ENCODE measurements around the gene FRMD4A.

The FRMD4A gene

DNA sequence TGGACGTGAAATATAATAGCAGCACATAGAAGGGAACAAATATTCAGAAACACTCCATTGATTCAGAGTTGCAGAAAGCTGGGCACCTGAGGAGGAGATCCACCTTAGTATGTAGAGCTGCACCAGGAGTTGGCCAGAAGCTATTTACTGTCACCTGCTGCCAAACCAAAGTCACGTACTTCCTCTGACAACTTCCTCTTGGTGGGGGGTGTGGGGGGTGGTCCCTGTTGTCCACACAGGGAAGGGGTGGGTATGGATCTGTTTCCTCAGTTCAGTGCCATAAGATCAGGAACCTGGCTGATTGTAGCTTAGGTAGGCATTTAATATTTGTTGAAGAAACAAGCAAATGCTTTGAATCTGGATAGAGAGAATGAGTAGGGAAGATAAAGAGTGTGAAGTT lies 264.6 kb downstream of the FRMD4A start:
- H3K4me3 ChIP-seq (ENCODE audit: low read depth, low read length): no peak overlapping the region
- no peak for DNase-seq
- TF ChIP-seq, protein P1, sequence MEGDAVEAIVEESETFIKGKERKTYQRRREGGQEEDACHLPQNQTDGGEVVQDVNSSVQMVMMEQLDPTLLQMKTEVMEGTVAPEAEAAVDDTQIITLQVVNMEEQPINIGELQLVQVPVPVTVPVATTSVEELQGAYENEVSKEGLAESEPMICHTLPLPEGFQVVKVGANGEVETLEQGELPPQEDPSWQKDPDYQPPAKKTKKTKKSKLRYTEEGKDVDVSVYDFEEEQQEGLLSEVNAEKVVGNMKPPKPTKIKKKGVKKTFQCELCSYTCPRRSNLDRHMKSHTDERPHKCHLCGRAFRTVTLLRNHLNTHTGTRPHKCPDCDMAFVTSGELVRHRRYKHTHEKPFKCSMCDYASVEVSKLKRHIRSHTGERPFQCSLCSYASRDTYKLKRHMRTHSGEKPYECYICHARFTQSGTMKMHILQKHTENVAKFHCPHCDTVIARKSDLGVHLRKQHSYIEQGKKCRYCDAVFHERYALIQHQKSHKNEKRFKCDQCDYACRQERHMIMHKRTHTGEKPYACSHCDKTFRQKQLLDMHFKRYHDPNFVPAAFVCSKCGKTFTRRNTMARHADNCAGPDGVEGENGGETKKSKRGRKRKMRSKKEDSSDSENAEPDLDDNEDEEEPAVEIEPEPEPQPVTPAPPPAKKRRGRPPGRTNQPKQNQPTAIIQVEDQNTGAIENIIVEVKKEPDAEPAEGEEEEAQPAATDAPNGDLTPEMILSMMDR (IDR thresholded peaks at IDR 0.05; ENCODE audit: low read depth, low read length): no peak
- no peaks in the 10 kb centered on the region for H3K9me3 ChIP-seq
- H3K4me1 ChIP-seq: no peaks in the 10 kb centered on the region
- H3K27me3 ChIP-seq: peaks cover 7% of the 10 kb centered on the region; the same call in 1 of the 2 replicates
- no peaks in the 10 kb centered on the region for H3K36me3 ChIP-seq

DNA sequence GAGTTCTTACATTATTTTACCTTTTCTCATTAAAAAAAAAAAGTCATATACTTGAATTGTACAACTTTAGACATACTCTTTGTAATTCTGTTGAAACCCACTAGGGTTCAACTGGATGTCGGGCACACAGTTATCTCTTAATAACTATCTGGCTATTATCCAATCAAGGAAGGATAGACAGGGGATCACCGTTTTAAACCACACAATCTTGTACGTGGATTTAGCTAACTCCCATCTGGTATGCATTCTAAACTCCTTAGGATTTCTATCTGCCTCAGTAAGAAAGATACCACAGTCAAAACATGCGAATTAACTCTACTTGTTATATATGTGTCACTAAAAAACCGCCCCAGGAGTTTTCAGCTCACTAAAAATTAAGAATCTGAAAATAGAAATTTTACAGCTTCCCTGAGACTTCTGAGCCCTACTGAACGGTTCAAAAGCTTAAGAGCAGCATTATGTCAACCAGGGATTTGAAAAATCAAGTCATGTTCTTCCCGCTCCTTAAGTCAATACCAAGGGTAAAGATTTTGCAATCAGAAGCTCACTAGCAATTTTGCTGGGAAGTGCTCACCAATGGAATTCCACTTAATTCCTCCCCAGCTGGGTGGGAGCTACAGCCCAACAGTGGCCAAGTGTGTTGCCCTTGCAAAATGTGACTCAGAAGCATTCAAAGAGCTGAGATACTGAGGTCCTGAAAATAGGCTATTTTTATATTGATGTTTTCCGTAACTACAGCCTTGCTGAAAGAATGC lies 267.0 kb downstream of the FRMD4A start:
- H3K27me3 ChIP-seq: peaks cover 7% of the 10 kb centered on the region; the same call in 1 of the 2 replicates
- TF ChIP-seq, protein P1 (IDR thresholded peaks at IDR 0.05; ENCODE audit: low read depth, low read length): no peak
- H3K4me1 ChIP-seq: no peaks in the 10 kb centered on the region
- no peaks in the 10 kb centered on the region for H3K9me3 ChIP-seq
- no peaks in the 10 kb centered on the region for H3K36me3 ChIP-seq
- DNase-seq: no peak
- no peak overlapping the region for H3K4me3 ChIP-seq (ENCODE audit: low read depth, low read length)

DNA sequence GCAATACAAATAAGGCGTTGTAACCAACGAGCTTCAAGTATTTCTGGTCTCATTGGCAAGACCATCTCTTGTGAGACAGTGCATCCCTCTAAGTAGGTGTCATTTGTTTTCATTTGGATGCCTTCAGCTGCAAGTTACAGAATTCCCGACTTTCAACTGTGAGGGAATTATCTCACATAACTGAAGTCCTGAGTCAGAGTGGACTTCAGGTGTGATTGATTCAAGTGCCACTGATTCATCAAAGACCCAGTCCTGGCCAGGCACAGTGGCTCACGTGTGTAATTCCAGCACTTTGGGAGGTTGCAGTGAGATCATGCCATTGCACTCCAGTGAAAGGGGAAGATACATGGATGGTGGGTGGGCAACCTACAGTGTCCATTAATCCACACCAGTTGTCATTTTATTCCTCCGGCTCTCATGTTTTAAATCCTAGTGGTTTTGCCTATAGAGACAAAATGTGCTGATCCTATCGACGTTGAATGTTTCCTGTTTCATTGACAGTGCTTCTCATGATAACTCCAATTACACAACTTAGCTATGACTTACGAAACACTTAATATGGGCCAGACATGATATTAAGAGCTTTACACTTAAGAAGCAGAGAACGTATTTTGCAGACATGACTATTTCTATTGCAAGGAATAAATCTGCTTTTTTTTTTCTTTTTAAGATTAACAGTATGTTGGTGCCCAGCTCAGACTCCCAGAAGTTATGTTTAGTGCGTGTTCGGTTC lies 268.0 kb downstream of the FRMD4A start:
- DNase-seq: no peak
- Histone ChIP-seq H3K4me3 (ENCODE audit: low read depth, low read length) (no peak overlapping the region), H3K4me1 (no peaks in the 10 kb centered on the region), H3K27me3 (peaks cover 7% of the 10 kb centered on the region; the same call in 1 of the 2 replicates), H3K9me3 (no peaks in the 10 kb centered on the region), H3K36me3 (no peaks in the 10 kb centered on the region)
- TF ChIP-seq, protein P1 (IDR thresholded peaks at IDR 0.05; ENCODE audit: low read depth, low read length): no peak

DNA sequence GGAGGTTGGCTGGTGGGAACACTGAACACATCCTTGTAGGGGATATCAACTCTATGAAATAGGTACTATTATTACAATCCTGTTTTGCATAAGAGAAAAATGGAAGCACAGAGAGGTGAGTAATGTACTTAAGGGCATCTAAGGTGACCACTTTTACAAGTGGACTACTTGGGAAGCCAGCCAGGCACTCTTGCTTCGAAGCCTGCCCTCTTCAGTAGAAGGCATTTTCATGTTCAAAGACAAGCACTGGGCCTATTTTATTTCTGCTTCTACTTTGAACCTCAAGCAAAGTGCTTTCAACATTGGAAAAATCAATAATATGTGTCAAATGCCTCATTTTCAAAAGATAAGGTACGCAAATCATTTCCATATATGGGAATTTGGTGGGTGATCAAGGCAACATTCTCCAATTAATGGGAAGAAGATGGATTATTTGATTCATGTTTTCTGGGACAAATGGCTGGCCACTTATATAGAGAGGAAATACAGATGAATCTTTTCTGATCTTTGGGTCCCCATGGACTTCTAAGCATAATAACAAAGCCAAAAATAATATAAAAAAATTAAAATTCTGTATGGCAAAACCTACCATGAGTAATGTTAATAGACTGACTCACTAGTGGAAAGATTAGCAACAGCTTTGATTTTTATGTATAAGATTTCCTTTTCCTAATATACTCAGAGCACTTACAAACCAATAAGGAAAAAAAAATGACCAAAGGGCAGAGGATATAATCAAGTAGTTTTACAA lies 270.2 kb downstream of the FRMD4A start:
- Histone ChIP-seq H3K4me3 (ENCODE audit: low read depth, low read length) (no peak overlapping the region), H3K9me3 (no peaks in the 10 kb centered on the region), H3K4me1 (no peaks in the 10 kb centered on the region), H3K27me3 (peaks cover 7% of the 10 kb centered on the region; the same call in 1 of the 2 replicates), H3K36me3 (no peaks in the 10 kb centered on the region)
- TF ChIP-seq, protein P1 (IDR thresholded peaks at IDR 0.05; ENCODE audit: low read depth, low read length): no peak
- no peak for DNase-seq

DNA sequence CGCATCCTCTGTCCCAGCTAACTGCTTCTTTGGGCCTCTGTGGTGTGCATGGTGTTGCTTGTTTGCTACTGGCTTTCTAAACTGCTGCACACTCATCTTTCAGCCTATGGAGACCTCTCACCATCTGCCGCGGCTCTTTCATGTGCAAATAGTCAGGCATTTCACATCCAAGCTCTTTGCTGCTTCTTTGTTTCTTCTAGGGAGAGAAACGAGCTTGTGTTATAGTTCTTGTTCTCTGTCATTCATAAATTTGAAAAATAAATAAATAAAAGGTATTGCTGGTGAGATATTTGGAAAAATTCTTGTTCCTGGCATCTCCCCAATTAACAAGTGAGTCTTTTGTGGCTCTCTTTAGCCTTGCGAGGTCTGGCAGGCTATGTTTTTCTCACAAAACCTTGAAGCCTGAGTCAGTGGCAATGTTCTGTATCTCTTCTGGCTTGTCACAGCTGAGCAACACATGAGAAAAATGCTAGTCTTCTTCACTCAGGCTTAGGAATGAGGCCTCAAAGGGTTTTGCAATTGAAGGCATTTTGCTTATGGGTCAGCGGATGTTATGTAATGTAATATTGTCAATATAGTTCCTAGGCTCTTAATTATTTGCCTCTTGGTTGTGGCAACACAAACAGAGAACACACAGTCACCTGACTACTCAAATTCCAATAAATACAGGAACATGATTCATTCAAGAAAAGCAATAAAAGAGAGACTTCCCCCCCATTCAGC lies 274.0 kb downstream of the FRMD4A start:
- TF ChIP-seq, protein P1 (IDR thresholded peaks at IDR 0.05; ENCODE audit: low read depth, low read length): no peak
- no peak for DNase-seq
- no peaks in the 10 kb centered on the region for H3K27me3 ChIP-seq
- no peaks in the 10 kb centered on the region for H3K9me3 ChIP-seq
- no peak overlapping the region for H3K4me3 ChIP-seq (ENCODE audit: low read depth, low read length)
- H3K36me3 ChIP-seq: no peaks in the 10 kb centered on the region
- H3K4me1 ChIP-seq: no peaks in the 10 kb centered on the region

Data from BE2C (cell line).